IMR-90 (cell line): ENCODE measurements around the gene SMIM5. TPM values are rescaled to one million over a fixed set of nuclear protein-coding genes. Genes with fewer than 3 reads are reported as not detected.

Source experiments
- ATAC-seq: fragments of 200-7000 bp; cut with Tn5 transposase; 2 replicates; pipeline ENCODE4 v1.9.1; 2020; ENCODE audit warnings: low read depth, mild to moderate bottlenecking, moderate library complexity
- BruUV-seq: library from RNA; stranded (reverse); fragments of 400-500 nt; replicated peaks from 2 replicates; lab custom pipeline; 2021; lab: Mats Ljungman, UMichigan
- CTCF ChIA-PET: fragments of 300-600 bp; formaldehyde crosslinking; extraction: SDS; loops from one replicate; lab custom pipeline; 2021; ENCODE audit warnings: antibody characterized with exemption; lab: Yijun Ruan, JAX
- POLR2A ChIA-PET: fragments of 300-600 bp; sonication (Branson Sonifier 250); formaldehyde crosslinking; loops from one replicate; lab custom pipeline; 2022; ENCODE audit warnings: antibody characterized with exemption; ENCODE audit not compliant: unreplicated experiment; lab: Charles Lee
- DNase-seq: peaks from one replicate; pipeline ENCODE4 v3.0.0; 2013
- H2AFZ ChIP-seq: replicated peaks from 2 replicates; pipeline ENCODE3; 2013; ENCODE audit warnings: low read length, mild to moderate bottlenecking; ENCODE audit not compliant: poor library complexity
- H2AK5ac ChIP-seq: 2 replicates; pipeline ENCODE4 v1.6.1; 2013; ENCODE audit warnings: low read depth, low read length, inconsistent platforms
- H2AK9ac ChIP-seq: replicated peaks from 2 replicates; pipeline ENCODE3; 2013; ENCODE audit warnings: mild to moderate bottlenecking, low read depth, low read length, moderate library complexity; ENCODE audit not compliant: poor library complexity
- H2BK120ac ChIP-seq: 2 replicates; pipeline ENCODE4 v1.6.1; 2013; ENCODE audit warnings: low read depth, low read length, inconsistent platforms
- H2BK15ac ChIP-seq: 3 replicates; pipeline ENCODE4 v1.6.1; 2013; ENCODE audit warnings: low read depth, low read length, inconsistent platforms
- H2BK20ac ChIP-seq: 2 replicates; pipeline ENCODE4 v1.6.1; 2013; ENCODE audit warnings: low read depth, mild to moderate bottlenecking, inconsistent platforms, low read length, moderate library complexity
- H2BK5ac ChIP-seq: 2 replicates; pipeline ENCODE4 v1.6.1; 2013; ENCODE audit warnings: mild to moderate bottlenecking, low read depth, low read length, inconsistent platforms; ENCODE audit not compliant: poor library complexity, severe bottlenecking
- H3K14ac ChIP-seq: replicated peaks from 2 replicates; pipeline ENCODE4 v1.6.1; 2013; ENCODE audit warnings: low read depth, low read length, inconsistent platforms
- H3K18ac ChIP-seq: 2 replicates; pipeline ENCODE4 v1.6.1; 2013; ENCODE audit warnings: low read depth, low read length, control low read depth
- H3K23ac ChIP-seq: 2 replicates; pipeline ENCODE4 v1.6.1; 2013; ENCODE audit warnings: low read depth, low read length, inconsistent platforms
- H3K27ac ChIP-seq: 2 replicates; pipeline ENCODE4 v1.5.1; 2013; ENCODE audit warnings: mild to moderate bottlenecking, control low read depth, low read length; ENCODE audit not compliant: insufficient read depth
- H3K27me3 ChIP-seq: 2 replicates; pipeline ENCODE4 v1.6.1; 2013; ENCODE audit warnings: low read length; ENCODE audit not compliant: control insufficient read depth, insufficient read depth
- H3K36me3 ChIP-seq: 2 replicates; pipeline ENCODE4 v1.6.1; 2013; ENCODE audit warnings: low read length, mixed read lengths; ENCODE audit not compliant: control insufficient read depth, insufficient read depth
- H3K4ac ChIP-seq: 2 replicates; pipeline ENCODE4 v1.6.1; 2013; ENCODE audit warnings: low read depth, low read length, inconsistent platforms
- H3K4me1 ChIP-seq: 2 replicates; pipeline ENCODE4 v1.6.1; 2013; ENCODE audit warnings: low read length, mixed read lengths; ENCODE audit not compliant: control insufficient read depth, insufficient read depth
- H3K4me2 ChIP-seq: 2 replicates; pipeline ENCODE4 v1.6.1; 2013; ENCODE audit warnings: low read depth, mild to moderate bottlenecking, control low read depth, low read length, moderate library complexity
- H3K4me3 ChIP-seq: 2 replicates; pipeline ENCODE4 v1.5.1; 2013; ENCODE audit warnings: low read depth, mild to moderate bottlenecking, control low read depth, low read length, moderate library complexity; ENCODE audit not compliant: insufficient read depth
- H3K56ac ChIP-seq: 2 replicates; pipeline ENCODE4 v1.6.1; 2013; ENCODE audit warnings: low read length, inconsistent platforms; ENCODE audit not compliant: insufficient read depth; ENCODE audit errors: extremely low read depth
- H3K79me1 ChIP-seq, 2 experiments: 2 replicates each; pipeline ENCODE4 v1.6.1; 2013; ENCODE audit warnings: low read length in 2 of 2, inconsistent platforms in 1 of 2, low read depth in 1 of 2
- H3K9ac ChIP-seq: 2 replicates; pipeline ENCODE4 v1.6.1; 2013; ENCODE audit warnings: low read depth, low read length, control low read depth
- H3K9me1 ChIP-seq: 2 replicates; pipeline ENCODE4 v1.6.1; 2013; ENCODE audit warnings: low read length, inconsistent platforms; ENCODE audit not compliant: insufficient read depth
- H3K9me3 ChIP-seq: 2 replicates; pipeline ENCODE4 v1.6.1; 2013; ENCODE audit warnings: low read length; ENCODE audit not compliant: control insufficient read depth, insufficient read depth
- H4K20me1 ChIP-seq: 2 replicates; pipeline ENCODE4 v1.6.1; 2013; ENCODE audit warnings: low read length, inconsistent platforms; ENCODE audit not compliant: insufficient read depth
- H4K5ac ChIP-seq: 2 replicates; pipeline ENCODE4 v1.6.1; 2013; ENCODE audit warnings: mild to moderate bottlenecking, low read depth, low read length, control low read depth
- H4K8ac ChIP-seq, 2 experiments: 2 replicates each; pipeline ENCODE4 v1.6.1; 2013; ENCODE audit warnings: low read depth in 2 of 2, low read length in 2 of 2, control low read depth in 1 of 2, inconsistent platforms in 1 of 2
- H4K91ac ChIP-seq: 2 replicates; pipeline ENCODE4 v1.6.1; 2013; ENCODE audit warnings: low read depth, low read length, inconsistent platforms; ENCODE audit not compliant: insufficient read depth
- BHLHE40 ChIP-seq: fragments of 150-350 bp; IDR thresholded peaks from 2 replicates; pipeline ENCODE4 v1.6.1; 2016; ENCODE audit warnings: mild to moderate bottlenecking, low read depth, low read length
- FOS ChIP-seq: fragments of 150-350 bp; IDR thresholded peaks from 2 replicates; pipeline ENCODE4 v1.6.1; 2016; ENCODE audit warnings: low read depth, low read length
- MAZ ChIP-seq: IDR thresholded peaks from 2 replicates; pipeline ENCODE4 v1.6.1; 2012; ENCODE audit warnings: low read depth, mild to moderate bottlenecking, low read length, improper control_type of control experiment, moderate library complexity, borderline replicate concordance
- MXI1 ChIP-seq: IDR thresholded peaks from 2 replicates; pipeline ENCODE4 v1.6.1; 2012; ENCODE audit warnings: low read depth, mild to moderate bottlenecking, low read length, moderate library complexity, borderline replicate concordance
- POLR2A ChIP-seq: IDR thresholded peaks from 2 replicates; pipeline ENCODE4 v1.6.1; 2012; ENCODE audit warnings: mild to moderate bottlenecking, low read depth, low read length
- RFX5 ChIP-seq: IDR thresholded peaks from 2 replicates; pipeline ENCODE4 v1.8.0; 2012; ENCODE audit warnings: low read depth, mild to moderate bottlenecking, low read length, moderate library complexity
- SMC3 ChIP-seq: fragments of 150-350 bp; IDR thresholded peaks from 2 replicates; pipeline ENCODE4 v1.6.1; 2016; ENCODE audit warnings: low read depth, mild to moderate bottlenecking, antibody characterized with exemption, low read length, moderate library complexity
- WGBS, 2 experiments: methylation state at CpG; one replicate each; pipeline versions ENCODE4 v1.1.5 to v1.1.7; 2013; ENCODE audit warnings: missing lambda C conversion rate in 2 of 2; ENCODE audit not compliant: insufficient read length in 1 of 2; ENCODE audit errors: extremely low coverage in 2 of 2; 5-methylcytosine and 5-hydroxymethylcytosine counted together
- dilution Hi-C: fragments of 300-500 bp; cut with HindIII; formaldehyde crosslinking; loops from one replicate; pipeline ENCODE4 v1.14.3; 2018; ENCODE audit warnings: low sequenced_read_pairs; ENCODE audit not compliant: unreplicated experiment
- in situ Hi-C: fragments of 300-500 bp; cut with MboI; formaldehyde crosslinking; loops from 3 replicates; pipeline ENCODE4 v1.14.3; 2019; ENCODE audit warnings: low sequenced_read_pairs, inconsistent platforms, mixed read lengths
- intact Hi-C: fragments of 100-400 bp; cut with micrococcal nuclease; formaldehyde crosslinking; loops from 2 replicates; pipeline ENCODE4 v1.10.0; 2022
- polyA plus RNA-seq, 3 experiments: library from polyadenylated mRNA; depleted of rRNA; stranded (reverse); fragments of >200 nt; gene quantifications; 2 replicates each; pipeline ENCODE4 v1.2.3, GENCODE V29; 2012; ENCODE audit warnings: low replicate concordance in 1 of 3
- total RNA-seq: library from RNA; depleted of rRNA; stranded (reverse); fragments of >200 nt; gene quantifications from 2 replicates; pipeline ENCODE4 v1.2.3, GENCODE V29; 2012

SMIM5 gene
- total and polyA plus RNA-seq, 2 of the 4 experiments (the other 2 are of a cell fraction) = not detected

- in situ Hi-C loops (no loop called here), dilution Hi-C loops (no loop called here), intact Hi-C loops (no loop called here)
- no peak overlapping the region for H4K8ac ChIP-seq
- TF ChIP-seq BHLHE40 (no peak), RFX5 (no peak), MXI1 (no peak), POLR2A (no peak), SMC3 (no peak), FOS (no peak), MAZ (no peak)
- H2BK20ac ChIP-seq = no peak overlapping the region
- no peaks in the 10 kb centered on the region for H4K20me1 ChIP-seq
- no peak overlapping the region for H2BK5ac ChIP-seq
- H2AK5ac ChIP-seq = no peak overlapping the region
- no peaks in the 10 kb centered on the region for H3K4me1 ChIP-seq
- no TSS peak for BruUV-seq
- H2AK9ac ChIP-seq = no peak overlapping the region
- H3K18ac ChIP-seq = no peak overlapping the region
- no peak overlapping the region for H3K23ac ChIP-seq
- CTCF ChIA-PET = interaction anchor here (5.1 kb wide), 1 partner anchor 12 kb away, joined by 30 read pairs; the partner anchor contains the start of gene SMIM5
- H3K14ac ChIP-seq = no peak overlapping the region
- DNase-seq (no peak), ATAC-seq (no peak)
- 84% methylated on average over 6 of the region's 7 CpGs; no CpG with 5 or more reads in 1 of the 2 experiments for WGBS, 2 experiments
- H3K56ac ChIP-seq = no peak overlapping the region
- H3K79me1 ChIP-seq = no peaks in the 10 kb centered on the region; a peak in 1 of 4 replicates
- H4K5ac ChIP-seq = no peak overlapping the region
- H3K27me3 ChIP-seq = no peaks in the 10 kb centered on the region
- no peak overlapping the region for H2BK120ac ChIP-seq
- no peaks in the 10 kb centered on the region for H3K9me3 ChIP-seq
- H2AFZ ChIP-seq = no peak overlapping the region
- no peak overlapping the region for H3K9ac ChIP-seq
- no peak overlapping the region for H4K91ac ChIP-seq
- H3K4me2 ChIP-seq = no peak overlapping the region
- no peak overlapping the region for H3K27ac ChIP-seq
- H3K9me1 ChIP-seq = no peaks in the 10 kb centered on the region
- no peak overlapping the region for H3K4ac ChIP-seq
- no peak overlapping the region for H2BK15ac ChIP-seq
- peaks cover 24% of the 10 kb centered on the region for H3K36me3 ChIP-seq
- POLR2A ChIA-PET = no interaction called here
- H3K4me3 ChIP-seq = no peak overlapping the region
Measured at GRCh38 chr17:75645501-75645888, 12.3 kb downstream of the SMIM5 start.
